Measurements from ENCODE around the gene TSC2. TPM values are rescaled to one million over a fixed set of nuclear protein-coding genes. Genes with fewer than 3 reads are reported as not detected.
"Not testable (repeated sequence)": the region's sequence is repeated elsewhere in the genome, so short reads cannot be mapped to it uniquely, and the experiment has no call there.

Gene TSC2
- total and polyA plus RNA-seq, 10 donors, result 20.7 to 185 (median 93.8) TPM

GRCh38 chr16:2124694-2125444 is 77.1 kb downstream of the TSC2 start:
- Histone ChIP-seq H3K4me1 (peaks cover 19 to 84% (median 55%) of the 10 kb centered on the region in 6 donors), H3K27ac (peak overlapping the region; percentile 53 to 86 (median 77)), H3K4me3 (peak overlapping the region in 3 of 8 donors; percentile 5 to 37 (median 11))
- WGBS, 5 donors, result 16 to 35% (median 26%) methylated on average over 20 to 37 of the region's 37 CpGs
- DNase-seq; H3K36me3 ChIP-seq; H3K27me3 ChIP-seq (replicated peaks in 1 of 7); H3K9me3 ChIP-seq; intact Hi-C loops (cut with DNase I; ENCODE audit: low total_unique reads): not testable (repeated sequence)
- peak in 2 of 3 donors; percentile 57 to 62 for TF ChIP-seq POLR2AphosphoS5 (IDR thresholded peaks at IDR 0.05)

GRCh38 chr16:2125609-2126008 is 77.8 kb downstream of the TSC2 start:
- H3K9me3 ChIP-seq; intact Hi-C loops (cut with DNase I; ENCODE audit: low total_unique reads); H3K27me3 ChIP-seq (replicated peaks in 1 of 7); H3K36me3 ChIP-seq; DNase-seq: not testable (repeated sequence)
- Histone ChIP-seq H3K4me1 (peaks cover 19 to 88% (median 56%) of the 10 kb centered on the region in 6 donors), H3K4me3 (peak overlapping the region in 1 of 8 donors; percentile 37), H3K27ac (peak overlapping the region in 7 of 8 donors; percentile 75 to 86 (median 77))
- 34 to 53% (median 44%) methylated on average over 10 to 11 of the region's 11 CpGs for WGBS, 5 donors

GRCh38 chr16:2126161-2126743 is 78.5 kb downstream of the TSC2 start:
- Histone ChIP-seq H3K4me1 (peaks cover 19 to 84% (median 54%) of the 10 kb centered on the region in 6 donors), H3K27ac (peak overlapping the region in 6 of 8 donors; percentile 55 to 86 (median 81))
- H3K36me3 ChIP-seq; H3K9me3 ChIP-seq; H3K4me3 ChIP-seq; DNase-seq; intact Hi-C loops (cut with DNase I; ENCODE audit: low total_unique reads); H3K27me3 ChIP-seq (replicated peaks in 1 of 7): not testable (repeated sequence)
- 31 to 69% (median 58%) methylated on average over 3 to 21 of the region's 21 CpGs for WGBS, 5 donors
- TF ChIP-seq POLR2AphosphoS5 (IDR thresholded peaks at IDR 0.05), result peak in 1 of 3 donors; percentile 22

GRCh38 chr16:2126928-2127556 is 79.3 kb downstream of the TSC2 start:
- H3K4me1 ChIP-seq, result peaks cover 19 to 77% (median 50%) of the 10 kb centered on the region in 6 donors

GRCh38 chr16:2127630-2128280 is 80.0 kb downstream of the TSC2 start:
- DNase-seq; H3K27me3 ChIP-seq (replicated peaks in 1 of 7); H3K36me3 ChIP-seq; H3K9me3 ChIP-seq; intact Hi-C loops (cut with DNase I; ENCODE audit: low total_unique reads); H3K4me3 ChIP-seq: not testable (repeated sequence)
- peak in 2 of 3 donors; percentile 9 to 26 for TF ChIP-seq POLR2AphosphoS5 (IDR thresholded peaks at IDR 0.05)
- 55 to 71% (median 66%) methylated on average over 3 of the region's 3 CpGs; no CpG with 5 or more reads in 1 of the 5 donors for WGBS, 5 donors
- peaks cover 19 to 72% (median 47%) of the 10 kb centered on the region in 6 donors for H3K4me1 ChIP-seq
- peak overlapping the region in 5 of 8 donors; percentile 27 to 86 (median 85) for H3K27ac ChIP-seq

More at GRCh38 chr16:2126928-2127556, 79.3 kb downstream of the TSC2 start:
- H3K9me3 ChIP-seq; H3K27me3 ChIP-seq (replicated peaks in 1 of 7); H3K36me3 ChIP-seq; H3K4me3 ChIP-seq; intact Hi-C loops (cut with DNase I; ENCODE audit: low total_unique reads): not testable (repeated sequence)
- 86 to 92% (median 86%) methylated on average over 21 to 31 of the region's 31 CpGs for WGBS, 5 donors
- peak; percentile 85 for DNase-seq
- H3K27ac ChIP-seq, result peak overlapping the region in 6 of 8 donors; percentile 55 to 86 (median 81)

GRCh38 chr16:2129251-2129650 is 81.5 kb downstream of the TSC2 start:
- H3K27ac ChIP-seq; H3K9me3 ChIP-seq; intact Hi-C loops (cut with DNase I; ENCODE audit: low total_unique reads); H3K36me3 ChIP-seq; H3K4me3 ChIP-seq; DNase-seq; H3K27me3 ChIP-seq (replicated peaks in 1 of 7): not testable (repeated sequence)
- peaks cover 19 to 62% (median 41%) of the 10 kb centered on the region in 6 donors for H3K4me1 ChIP-seq
- WGBS, 5 donors, result 71 to 91% (median 84%) methylated on average over 9 of the region's 11 CpGs

GRCh38 chr16:2129890-2130447 is 82.2 kb downstream of the TSC2 start:
- H3K36me3 ChIP-seq; H3K27me3 ChIP-seq (replicated peaks in 1 of 7); H3K9me3 ChIP-seq; intact Hi-C loops (cut with DNase I; ENCODE audit: low total_unique reads); DNase-seq; H3K4me3 ChIP-seq; H3K27ac ChIP-seq: not testable (repeated sequence)
- 74 to 89% (median 81%) methylated on average over 19 to 22 of the region's 22 CpGs for WGBS, 5 donors
- peaks cover 19 to 62% (median 34%) of the 10 kb centered on the region in 6 donors for H3K4me1 ChIP-seq

GRCh38 chr16:2133797-2134196 is 86.0 kb downstream of the TSC2 start:
- H3K9me3 ChIP-seq, result not testable (repeated sequence)
- peak overlapping the region in 1 of 8 donors; percentile 23 for H3K27ac ChIP-seq

GRCh38 chr16:2135071-2135470 is 87.3 kb downstream of the TSC2 start:
- Histone ChIP-seq H3K4me3 (peak overlapping the region; percentile 31 to 69 (median 44)), H3K27ac (peak overlapping the region in 6 of 8 donors; percentile 62 to 87 (median 69)), H3K4me1 (peaks cover 4 to 31% (median 10%) of the 10 kb centered on the region in 6 donors)
- WGBS, 5 donors, result 0 to 1% (median 1%) methylated on average over 10 to 35 of the region's 42 CpGs
- H3K36me3 ChIP-seq; intact Hi-C loops (cut with DNase I; ENCODE audit: low total_unique reads); H3K27me3 ChIP-seq (replicated peaks in 1 of 7); H3K9me3 ChIP-seq: not testable (repeated sequence)
- peak; percentile 86 for DNase-seq

More at GRCh38 chr16:2133797-2134196, 86.0 kb downstream of the TSC2 start:
- intact Hi-C loops (cut with DNase I; ENCODE audit: low total_unique reads); H3K4me3 ChIP-seq; H3K36me3 ChIP-seq; DNase-seq; H3K27me3 ChIP-seq (replicated peaks in 1 of 7): not testable (repeated sequence)
- 69 to 83% (median 79%) methylated on average over 2 to 7 of the region's 12 CpGs; no CpG with 5 or more reads in 2 of the 5 donors for WGBS, 5 donors
- peaks cover 4 to 37% (median 8%) of the 10 kb centered on the region in 6 donors for H3K4me1 ChIP-seq

Measured in spleen (tissue), 11 donors.